ENCODE measurements around the gene SPON1.

The SPON1 gene

GRCh38 chr11:13966486-13966885 lies 4.0 kb downstream of the SPON1 start:
- TF ChIP-seq CTCF (IDR thresholded peaks at IDR 0.05; ENCODE audit: extremely low read depth, missing control alignments), result no peak
- no peak for DNase-seq (ENCODE audit: low spot score)

GRCh38 chr11:13970986-13971385 lies 8.5 kb downstream of the SPON1 start:
- peak; percentile 16 for TF ChIP-seq CTCF (IDR thresholded peaks at IDR 0.05; ENCODE audit: extremely low read depth, missing control alignments)
- no peak for DNase-seq (ENCODE audit: low spot score)

- no peak for TF ChIP-seq CTCF (IDR thresholded peaks at IDR 0.05; ENCODE audit: extremely low read depth, missing control alignments)
- no peak for DNase-seq (ENCODE audit: low spot score)
These were observed 9.8 kb downstream of the SPON1 start for GRCh38 chr11:13972043-13972910.

DNA sequence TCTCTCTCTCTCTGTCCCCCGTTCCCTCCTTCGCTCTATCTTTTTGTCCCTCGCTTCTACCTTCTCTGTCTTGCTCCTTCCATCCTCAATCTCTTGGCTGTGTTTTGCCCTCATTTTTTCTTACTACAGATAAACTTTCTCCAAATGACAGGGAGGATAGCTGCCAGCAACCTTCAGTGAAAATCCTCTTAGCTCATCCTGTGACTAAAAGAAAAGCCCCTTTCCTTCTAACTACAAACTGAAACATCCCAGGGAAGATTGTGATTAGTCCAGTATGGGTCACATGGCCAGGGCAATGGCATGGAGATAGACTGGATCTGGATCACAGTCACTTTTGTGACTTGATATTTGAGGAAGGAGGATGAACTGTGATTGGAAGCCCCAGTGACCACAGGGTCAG lies 10.4 kb downstream of the SPON1 start:
- TF ChIP-seq CTCF (IDR thresholded peaks at IDR 0.05; ENCODE audit: extremely low read depth, missing control alignments), result no peak
- DNase-seq (ENCODE audit: low spot score), result no peak

GRCh38 chr11:13974631-13975030 lies 12.1 kb downstream of the SPON1 start:
- no peak for TF ChIP-seq CTCF (IDR thresholded peaks at IDR 0.05; ENCODE audit: extremely low read depth, missing control alignments)
- DNase-seq (ENCODE audit: low spot score), result no peak

- no peak for DNase-seq (ENCODE audit: low spot score)
- no peak for TF ChIP-seq CTCF (IDR thresholded peaks at IDR 0.05; ENCODE audit: extremely low read depth, missing control alignments)
These were observed 20.7 kb downstream of the SPON1 start for GRCh38 chr11:13983081-13983751.

Measured in GM20000 (cell line).